Mesenchymal stem cell (in vitro differentiated cells and primary cell): ENCODE data around the gene DGKD.

Experiments
- DNase-seq: peaks from one replicate; pipeline ENCODE4 v3.0.0-alpha.2; 2013
- H2AFZ ChIP-seq: one replicate; pipeline ENCODE4 v1.6.1; 2013; ENCODE audit warnings: low read depth, mild to moderate bottlenecking, control low read depth, inconsistent platforms, low read length, moderate library complexity
- H2AK5ac ChIP-seq: 2 replicates; pipeline ENCODE4 v1.6.1; 2013; ENCODE audit warnings: low read length, moderate library complexity, mild to moderate bottlenecking, inconsistent platforms; ENCODE audit not compliant: severe bottlenecking
- H2BK120ac ChIP-seq: one replicate; pipeline ENCODE4 v1.6.1; 2013; ENCODE audit warnings: low read depth, mild to moderate bottlenecking, inconsistent platforms, low read length, moderate library complexity
- H2BK12ac ChIP-seq, 2 experiments: one replicate each; pipeline ENCODE4 v1.6.1; 2013; ENCODE audit warnings: inconsistent platforms in 2 of 2, low read length in 2 of 2, mild to moderate bottlenecking in 2 of 2, moderate library complexity in 2 of 2, control low read depth in 1 of 2
- H2BK15ac ChIP-seq: one replicate; pipeline ENCODE4 v1.6.1; 2013; ENCODE audit warnings: mild to moderate bottlenecking, low read depth, inconsistent platforms; ENCODE audit not compliant: poor library complexity, severe bottlenecking
- H2BK5ac ChIP-seq: 2 replicates; pipeline ENCODE4 v1.6.1; 2013; ENCODE audit warnings: low read depth, mild to moderate bottlenecking, low read length, control low read depth, inconsistent platforms; ENCODE audit not compliant: poor library complexity, severe bottlenecking
- H3K14ac ChIP-seq, 2 experiments: one replicate each; pipeline ENCODE4 v1.6.1; 2013; ENCODE audit warnings: inconsistent platforms in 2 of 2, low read length in 2 of 2, control low read depth in 1 of 2, mild to moderate bottlenecking in 1 of 2, moderate library complexity in 1 of 2
- H3K18ac ChIP-seq, 2 experiments: one replicate each; pipeline ENCODE4 v1.6.1; 2013; ENCODE audit warnings: inconsistent platforms in 2 of 2, low read length in 2 of 2, control low read depth in 1 of 2, low read depth in 1 of 2, mild to moderate bottlenecking in 1 of 2
- H3K23ac ChIP-seq, 2 experiments: one replicate each; pipeline ENCODE4 v1.6.1; 2013; ENCODE audit warnings: inconsistent platforms in 2 of 2, low read length in 2 of 2, mild to moderate bottlenecking in 2 of 2, moderate library complexity in 2 of 2, control low read depth in 1 of 2
- H3K27ac ChIP-seq: 2 replicates; pipeline ENCODE4 v1.5.1; 2013; ENCODE audit warnings: mild to moderate bottlenecking, moderate library complexity, low read length, control low read depth, inconsistent platforms; ENCODE audit not compliant: poor library complexity, severe bottlenecking
- H3K27me3 ChIP-seq, 2 experiments: 2 replicates each; pipeline versions ENCODE4 v1.6.1 to v1.7.0; 2013; ENCODE audit warnings: low read length in 2 of 2, mild to moderate bottlenecking in 2 of 2, moderate library complexity in 2 of 2, control low read depth in 1 of 2, inconsistent platforms in 1 of 2; ENCODE audit not compliant: control insufficient read depth in 1 of 2, insufficient read depth in 1 of 2
- H3K36me3 ChIP-seq, 2 experiments: 2 replicates each; pipeline versions ENCODE4 v1.6.1 to v1.7.0; 2013; ENCODE audit warnings: low read length in 2 of 2, control low read depth in 1 of 2, inconsistent platforms in 1 of 2, low read depth in 1 of 2, mild to moderate bottlenecking in 1 of 2; ENCODE audit not compliant: insufficient read depth in 2 of 2, control insufficient read depth in 1 of 2
- H3K4ac ChIP-seq, 2 experiments: one replicate each; pipeline ENCODE4 v1.6.1; 2013; ENCODE audit warnings: inconsistent platforms in 2 of 2, low read length in 2 of 2, mild to moderate bottlenecking in 2 of 2, moderate library complexity in 2 of 2, control low read depth in 1 of 2, low read depth in 1 of 2
- H3K4me1 ChIP-seq: 2 replicates; pipeline ENCODE4 v1.6.1; 2013; ENCODE audit warnings: low read depth, low read length, control low read depth; ENCODE audit not compliant: control insufficient read depth, insufficient read depth
- H3K4me2 ChIP-seq: 2 replicates; pipeline ENCODE4 v1.6.1; 2013; ENCODE audit warnings: low read length, mild to moderate bottlenecking, inconsistent platforms; ENCODE audit not compliant: poor library complexity, severe bottlenecking
- H3K4me3 ChIP-seq, 2 experiments: 2 replicates each; pipeline versions ENCODE4 v1.5.1 to v1.7.0; 2013; ENCODE audit warnings: low read length in 2 of 2, mild to moderate bottlenecking in 2 of 2, control low read depth in 1 of 2, low read depth in 1 of 2; ENCODE audit not compliant: insufficient read depth in 1 of 2
- H3K79me1 ChIP-seq: replicated peaks from 2 replicates; pipeline ENCODE4 v1.6.1; 2013; ENCODE audit warnings: mild to moderate bottlenecking, control low read depth, low read length, inconsistent platforms; ENCODE audit not compliant: poor library complexity, severe bottlenecking
- H3K9ac ChIP-seq: 2 replicates; pipeline ENCODE4 v1.7.0; 2013; ENCODE audit warnings: mild to moderate bottlenecking, low read length, moderate library complexity
- H3K9me3 ChIP-seq: 2 replicates; pipeline ENCODE4 v1.7.0; 2013; ENCODE audit warnings: mild to moderate bottlenecking, low read length; ENCODE audit not compliant: control insufficient read depth
- H4K8ac ChIP-seq: one replicate; pipeline ENCODE4 v1.6.1; 2013; ENCODE audit warnings: inconsistent platforms, mild to moderate bottlenecking, low read length, moderate library complexity
- H4K91ac ChIP-seq: one replicate; pipeline ENCODE4 v1.6.1; 2013; ENCODE audit warnings: mild to moderate bottlenecking, low read length, inconsistent platforms
- WGBS: methylation state at CpG from one replicate; pipeline ENCODE4 v1.1.7; 2013; ENCODE audit warnings: mixed read lengths; 5-methylcytosine and 5-hydroxymethylcytosine counted together

DGKD gene

DNA sequence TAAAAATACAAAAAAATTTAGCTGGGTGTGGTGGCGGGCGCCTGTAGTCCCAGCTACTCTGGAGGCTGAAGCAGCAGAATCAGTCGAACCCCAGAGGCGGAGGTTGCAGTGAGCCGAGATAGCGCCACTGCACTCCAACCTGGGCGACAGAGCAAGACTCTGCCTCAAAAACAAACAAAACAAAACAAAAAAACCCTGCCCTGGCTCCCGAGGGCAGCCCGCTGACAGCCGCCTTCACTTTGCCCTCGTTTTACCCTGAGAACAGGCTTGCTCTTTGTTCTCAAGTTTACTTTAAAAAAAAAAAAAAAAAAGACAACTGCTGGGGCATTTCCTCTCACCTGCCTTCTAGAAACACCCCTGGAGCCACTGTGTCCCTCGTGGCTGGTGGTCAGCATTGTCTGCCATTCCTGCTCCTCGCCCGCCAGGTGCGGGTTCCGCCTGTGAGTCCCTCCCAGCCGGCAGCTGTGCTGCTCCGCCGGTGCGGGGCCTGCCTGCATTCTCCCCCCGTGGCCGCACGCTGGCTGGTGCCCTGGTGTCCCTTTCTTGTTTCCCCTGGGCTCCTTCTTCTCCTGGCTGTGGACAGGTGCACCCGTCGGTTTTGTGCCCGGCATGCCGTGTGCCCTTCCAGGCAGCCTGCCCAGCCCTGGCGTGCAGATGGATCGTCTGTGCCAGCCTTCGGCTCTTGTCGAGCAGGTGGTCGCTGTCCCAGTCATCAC, 106.6 kb downstream of the DGKD start:
- no peak overlapping the region for H3K14ac ChIP-seq
- 93% methylated on average over 32 of the region's 32 CpGs for WGBS
- no peak overlapping the region for H2BK120ac ChIP-seq
- H2BK5ac ChIP-seq, result no peak overlapping the region
- H3K4me3 ChIP-seq, result no peak overlapping the region
- H3K36me3 ChIP-seq, result peaks cover 54 to 77% of the 10 kb centered on the region in 2 experiments
- H3K9me3 ChIP-seq, result no peaks in the 10 kb centered on the region
- no peak overlapping the region for H3K4me2 ChIP-seq
- H3K9ac ChIP-seq, result no peak overlapping the region
- no peaks in the 10 kb centered on the region for H3K4me1 ChIP-seq
- H3K23ac ChIP-seq, result no peak overlapping the region
- no peak overlapping the region for H2BK12ac ChIP-seq
- no peak overlapping the region for H3K27ac ChIP-seq
- H3K4ac ChIP-seq, result no peak overlapping the region
- no peak overlapping the region for H2AK5ac ChIP-seq
- no peak overlapping the region for H2BK15ac ChIP-seq
- H4K91ac ChIP-seq, result no peak overlapping the region
- H3K27me3 ChIP-seq, result no peaks in the 10 kb centered on the region
- no peak overlapping the region for H3K18ac ChIP-seq
- H4K8ac ChIP-seq, result no peak overlapping the region
- H3K79me1 ChIP-seq, result no peaks in the 10 kb centered on the region
- H2AFZ ChIP-seq, result no peak overlapping the region
- no peak for DNase-seq

DNA sequence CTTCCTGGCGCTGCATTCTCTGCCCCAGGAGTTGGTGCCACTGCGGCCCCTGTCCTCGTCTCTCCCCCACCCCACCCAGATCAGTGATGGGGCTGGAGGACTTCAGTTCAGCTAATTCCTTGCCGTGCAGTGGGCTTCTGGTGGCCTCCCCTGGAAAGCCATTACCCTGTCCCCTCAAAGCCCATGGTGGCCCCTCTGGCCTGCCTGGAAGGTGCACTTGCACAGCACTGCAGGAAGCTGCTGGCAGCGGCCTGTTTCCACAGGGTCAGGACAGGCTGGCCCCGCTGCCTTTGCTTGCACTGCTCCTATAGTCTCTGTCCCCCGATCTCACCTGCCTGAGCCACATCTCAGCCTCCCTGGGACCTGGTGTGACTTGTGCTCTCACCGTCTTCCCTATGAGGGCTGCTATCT, 107.2 kb downstream of the DGKD start:
- Histone ChIP-seq H3K9ac (no peak overlapping the region), H2BK5ac (no peak overlapping the region), H3K79me1 (no peaks in the 10 kb centered on the region), H3K14ac (no peak overlapping the region), H3K4me3 (no peak overlapping the region), H3K27me3 (no peaks in the 10 kb centered on the region), H2AK5ac (no peak overlapping the region), H4K8ac (no peak overlapping the region), H2BK12ac (no peak overlapping the region), H4K91ac (no peak overlapping the region), H3K4me1 (no peaks in the 10 kb centered on the region), H3K36me3 (peaks cover 50 to 74% of the 10 kb centered on the region in 2 experiments), H3K18ac (no peak overlapping the region), H3K4me2 (no peak overlapping the region), H2BK15ac (no peak overlapping the region), H3K9me3 (no peaks in the 10 kb centered on the region), H2BK120ac (no peak overlapping the region), H3K4ac (no peak overlapping the region), H3K23ac (no peak overlapping the region), H3K27ac (no peak overlapping the region), H2AFZ (no peak overlapping the region)
- no peak for DNase-seq
- 95% methylated on average over 8 of the region's 8 CpGs for WGBS

- Histone ChIP-seq H3K36me3 (peaks cover 50 to 74% of the 10 kb centered on the region in 2 experiments), H2BK15ac (no peak overlapping the region), H3K4ac (no peak overlapping the region), H2BK12ac (no peak overlapping the region), H2AFZ (no peak overlapping the region), H4K8ac (no peak overlapping the region), H3K27ac (no peak overlapping the region), H3K4me3 (no peak overlapping the region), H3K79me1 (no peaks in the 10 kb centered on the region), H3K9ac (no peak overlapping the region), H2BK5ac (no peak overlapping the region), H3K4me1 (no peaks in the 10 kb centered on the region), H3K4me2 (no peak overlapping the region), H3K18ac (no peak overlapping the region), H4K91ac (no peak overlapping the region), H2BK120ac (no peak overlapping the region), H3K14ac (no peak overlapping the region), H3K9me3 (no peaks in the 10 kb centered on the region), H2AK5ac (no peak overlapping the region), H3K27me3 (no peaks in the 10 kb centered on the region), H3K23ac (no peak overlapping the region)
- no peak for DNase-seq
- WGBS, result 97% methylated on average over 25 of the region's 25 CpGs
Observed at GRCh38 chr2:233462202-233462785, 108.0 kb downstream of the DGKD start.

DNA sequence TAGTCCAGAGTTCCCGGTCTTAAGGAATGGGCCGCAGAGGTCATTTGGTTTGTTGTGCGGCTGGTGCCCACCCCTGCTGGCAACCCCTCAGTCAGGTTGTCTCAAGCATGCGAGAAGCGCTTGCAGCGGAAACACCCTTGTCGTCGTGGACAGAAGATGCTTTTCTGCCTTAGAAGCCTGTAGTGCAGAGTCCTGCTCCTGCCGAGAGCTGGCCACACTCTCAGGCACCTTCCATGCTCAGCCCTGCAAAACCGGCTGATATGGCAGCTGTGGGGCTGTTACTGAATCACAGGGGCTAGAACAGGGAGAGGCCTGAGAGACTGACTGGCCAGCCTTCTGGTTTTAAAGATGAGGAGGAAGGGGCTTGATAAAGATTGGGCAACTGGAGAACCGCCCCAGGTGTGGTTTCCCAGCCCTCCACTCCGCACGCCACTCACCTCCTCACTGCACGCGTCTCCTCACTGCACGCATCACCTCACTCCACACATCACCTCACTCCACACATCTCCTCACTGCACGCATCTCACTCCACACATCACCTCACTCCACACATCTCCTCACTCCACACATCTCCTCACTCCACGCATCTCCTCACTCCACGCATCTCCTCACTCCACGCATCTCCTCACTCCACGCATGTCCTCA, 108.7 kb downstream of the DGKD start:
- no peak overlapping the region for H3K9ac ChIP-seq
- no peak overlapping the region for H2AFZ ChIP-seq
- no peak overlapping the region for H3K14ac ChIP-seq
- H3K27ac ChIP-seq, result no peak overlapping the region
- peak overlapping the region in 1 of 2 experiments; percentile 28 for H3K4ac ChIP-seq
- H3K18ac ChIP-seq, result no peak overlapping the region
- H2BK5ac ChIP-seq, result no peak overlapping the region
- WGBS, result over 99% methylated on average over 20 of the region's 21 CpGs
- H3K27me3 ChIP-seq, result no peaks in the 10 kb centered on the region
- no peaks in the 10 kb centered on the region for H3K79me1 ChIP-seq
- no peak overlapping the region for H4K91ac ChIP-seq
- no peak overlapping the region for H2BK120ac ChIP-seq
- no peak overlapping the region for H2BK15ac ChIP-seq
- H2AK5ac ChIP-seq, result no peak overlapping the region
- H3K4me1 ChIP-seq, result no peaks in the 10 kb centered on the region
- no peaks in the 10 kb centered on the region for H3K9me3 ChIP-seq
- peaks cover 47 to 72% of the 10 kb centered on the region in 2 experiments for H3K36me3 ChIP-seq
- H3K23ac ChIP-seq, result no peak overlapping the region
- DNase-seq, result no peak
- H4K8ac ChIP-seq, result no peak overlapping the region
- H2BK12ac ChIP-seq, result no peak overlapping the region
- no peak overlapping the region for H3K4me3 ChIP-seq
- H3K4me2 ChIP-seq, result no peak overlapping the region
